ENCODE measurements around the gene FMN1. TPM values are rescaled to one million over a fixed set of nuclear protein-coding genes. Genes with fewer than 3 reads are reported as not detected.

Gene FMN1
- total RNA-seq, 1 experiment from 2014 or later: 4.5 TPM

- TF ChIP-seq FOXJ3 (CRISPR knock-in tag; IDR thresholded peaks at IDR 0.05; ENCODE audit: borderline replicate concordance) (no peak), SMAD4 (CRISPR knock-in tag; IDR thresholded peaks at IDR 0.05) (no peak)
Observed at GRCh38 chr15:33124811-33125210, 69.7 kb downstream of the FMN1 start (continued).

GRCh38 chr15:33124279-33124678 lies 70.2 kb downstream of the FMN1 start:
- ChIA-PET CTCF (no interaction called here), POLR2A (no interaction called here)
- Mint-ChIP-seq H3K4me1 (peaks cover 19% of the 10 kb centered on the region), H3K9me3 (peaks cover 12% of the 10 kb centered on the region), H3K4me3 (no peak overlapping the region), H3K27ac (no peak overlapping the region), H3K36me3 (peaks cover 12% of the 10 kb centered on the region), H3K27me3 (ENCODE audit: low read depth) (peaks cover 3% of the 10 kb centered on the region; the same call in 1 of the 2 replicates)
- TF ChIP-seq ARID4B (CRISPR knock-in tag; IDR thresholded peaks at IDR 0.05; ENCODE audit: borderline replicate concordance) (no peak), ZNF532 (CRISPR knock-in tag; IDR thresholded peaks at IDR 0.05; ENCODE audit: borderline replicate concordance) (no peak), ATF3 (CRISPR knock-in tag; conservative IDR thresholded peaks at IDR 0.05) (no peak)
- DNase-seq (ENCODE audit: low spot score) (no peak), ATAC-seq (no peak)

DNA sequence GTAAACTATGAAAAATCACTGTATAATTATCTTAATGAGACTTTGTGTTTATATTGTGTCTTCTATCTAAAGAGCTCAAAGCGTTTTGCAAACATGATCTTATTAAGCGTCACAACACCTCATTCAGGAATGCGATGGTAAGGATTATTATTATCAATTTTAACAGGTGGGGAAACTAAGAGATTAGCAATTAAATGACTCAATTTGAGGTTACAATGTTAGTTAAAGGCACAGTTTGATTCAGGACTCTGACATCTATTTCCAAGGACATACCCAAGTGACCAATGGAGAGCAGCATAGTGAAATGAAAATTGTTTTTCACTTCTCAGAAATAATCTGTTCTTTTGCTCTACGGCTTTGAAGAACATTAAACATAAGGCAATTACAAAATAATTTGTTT lies 74.6 kb downstream of the FMN1 start:
- no peaks in the 10 kb centered on the region for H3K27me3 Mint-ChIP-seq (ENCODE audit: low read depth)
- ChIA-PET CTCF (no interaction called here), POLR2A (no interaction called here)
- no peak for ATAC-seq
- H3K36me3 Mint-ChIP-seq: no peaks in the 10 kb centered on the region
- H3K27ac Mint-ChIP-seq: no peak overlapping the region
- H3K4me3 Mint-ChIP-seq: no peak overlapping the region
- H3K4me1 Mint-ChIP-seq: peaks cover 25% of the 10 kb centered on the region
- TF ChIP-seq, protein P1, sequence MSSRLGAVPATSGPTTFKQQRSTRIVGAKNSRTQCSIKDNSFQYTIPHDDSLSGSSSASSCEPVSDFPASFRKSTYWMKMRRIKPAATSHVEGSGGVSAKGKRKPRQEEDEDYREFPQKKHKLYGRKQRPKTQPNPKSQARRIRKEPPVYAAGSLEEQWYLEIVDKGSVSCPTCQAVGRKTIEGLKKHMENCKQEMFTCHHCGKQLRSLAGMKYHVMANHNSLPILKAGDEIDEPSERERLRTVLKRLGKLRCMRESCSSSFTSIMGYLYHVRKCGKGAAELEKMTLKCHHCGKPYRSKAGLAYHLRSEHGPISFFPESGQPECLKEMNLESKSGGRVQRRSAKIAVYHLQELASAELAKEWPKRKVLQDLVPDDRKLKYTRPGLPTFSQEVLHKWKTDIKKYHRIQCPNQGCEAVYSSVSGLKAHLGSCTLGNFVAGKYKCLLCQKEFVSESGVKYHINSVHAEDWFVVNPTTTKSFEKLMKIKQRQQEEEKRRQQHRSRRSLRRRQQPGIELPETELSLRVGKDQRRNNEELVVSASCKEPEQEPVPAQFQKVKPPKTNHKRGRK (CRISPR knock-in tag; IDR thresholded peaks at IDR 0.05; ENCODE audit: borderline replicate concordance): no peak
- TF ChIP-seq KAT7 (CRISPR knock-in tag; IDR thresholded peaks at IDR 0.05; ENCODE audit: borderline replicate concordance) (no peak), ZMAT4 (CRISPR knock-in tag; IDR thresholded peaks at IDR 0.05) (no peak), ATF3 (CRISPR knock-in tag; conservative IDR thresholded peaks at IDR 0.05) (no peak), ELF4 (CRISPR knock-in tag; IDR thresholded peaks at IDR 0.05; ENCODE audit: low read depth) (no peak), TCF7 (CRISPR knock-in tag; IDR thresholded peaks at IDR 0.05; ENCODE audit: low read depth) (no peak), JAZF1 (CRISPR knock-in tag; IDR thresholded peaks at IDR 0.05) (no peak), ZNF232 (CRISPR knock-in tag; IDR thresholded peaks at IDR 0.05) (no peak), CBFB (CRISPR knock-in tag; IDR thresholded peaks at IDR 0.05; ENCODE audit: low read depth) (no peak), EMX1 (CRISPR knock-in tag; IDR thresholded peaks at IDR 0.05) (no peak), ETV6 (CRISPR knock-in tag; IDR thresholded peaks at IDR 0.05) (no peak), ZNF219 (CRISPR knock-in tag; IDR thresholded peaks at IDR 0.05; ENCODE audit: borderline replicate concordance) (no peak), SP1 (CRISPR knock-in tag; conservative IDR thresholded peaks at IDR 0.05) (no peak), FOXJ3 (CRISPR knock-in tag; IDR thresholded peaks at IDR 0.05; ENCODE audit: borderline replicate concordance) (no peak)
- TF ChIP-seq, protein P2, sequence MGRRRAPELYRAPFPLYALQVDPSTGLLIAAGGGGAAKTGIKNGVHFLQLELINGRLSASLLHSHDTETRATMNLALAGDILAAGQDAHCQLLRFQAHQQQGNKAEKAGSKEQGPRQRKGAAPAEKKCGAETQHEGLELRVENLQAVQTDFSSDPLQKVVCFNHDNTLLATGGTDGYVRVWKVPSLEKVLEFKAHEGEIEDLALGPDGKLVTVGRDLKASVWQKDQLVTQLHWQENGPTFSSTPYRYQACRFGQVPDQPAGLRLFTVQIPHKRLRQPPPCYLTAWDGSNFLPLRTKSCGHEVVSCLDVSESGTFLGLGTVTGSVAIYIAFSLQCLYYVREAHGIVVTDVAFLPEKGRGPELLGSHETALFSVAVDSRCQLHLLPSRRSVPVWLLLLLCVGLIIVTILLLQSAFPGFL (CRISPR knock-in tag; IDR thresholded peaks at IDR 0.05; ENCODE audit: borderline replicate concordance): no peak
- TF ChIP-seq, protein P3, sequence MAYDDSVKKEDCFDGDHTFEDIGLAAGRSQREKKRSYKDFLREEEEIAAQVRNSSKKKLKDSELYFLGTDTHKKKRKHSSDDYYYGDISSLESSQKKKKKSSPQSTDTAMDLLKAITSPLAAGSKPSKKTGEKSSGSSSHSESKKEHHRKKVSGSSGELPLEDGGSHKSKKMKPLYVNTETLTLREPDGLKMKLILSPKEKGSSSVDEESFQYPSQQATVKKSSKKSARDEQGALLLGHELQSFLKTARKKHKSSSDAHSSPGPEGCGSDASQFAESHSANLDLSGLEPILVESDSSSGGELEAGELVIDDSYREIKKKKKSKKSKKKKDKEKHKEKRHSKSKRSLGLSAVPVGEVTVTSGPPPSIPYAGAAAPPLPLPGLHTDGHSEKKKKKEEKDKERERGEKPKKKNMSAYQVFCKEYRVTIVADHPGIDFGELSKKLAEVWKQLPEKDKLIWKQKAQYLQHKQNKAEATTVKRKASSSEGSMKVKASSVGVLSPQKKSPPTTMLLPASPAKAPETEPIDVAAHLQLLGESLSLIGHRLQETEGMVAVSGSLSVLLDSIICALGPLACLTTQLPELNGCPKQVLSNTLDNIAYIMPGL (CRISPR knock-in tag; IDR thresholded peaks at IDR 0.05): no peak
- no peak for DNase-seq (ENCODE audit: low spot score)
- H3K9me3 Mint-ChIP-seq: no peaks in the 10 kb centered on the region
